NCI-H1417 treated with DMSO at 0.1 percent for 48 hours (cell line): ENCODE measurements around the gene UMODL1.
"Not testable (repeated sequence)": the region's sequence is repeated elsewhere in the genome, so short reads cannot be mapped to it uniquely, and the experiment has no call there.

Source experiments
- DNase-seq: peaks from one replicate; lab custom pipeline; 2025; lab: John Stamatoyannopoulos, UW

The UMODL1 gene

DNA sequence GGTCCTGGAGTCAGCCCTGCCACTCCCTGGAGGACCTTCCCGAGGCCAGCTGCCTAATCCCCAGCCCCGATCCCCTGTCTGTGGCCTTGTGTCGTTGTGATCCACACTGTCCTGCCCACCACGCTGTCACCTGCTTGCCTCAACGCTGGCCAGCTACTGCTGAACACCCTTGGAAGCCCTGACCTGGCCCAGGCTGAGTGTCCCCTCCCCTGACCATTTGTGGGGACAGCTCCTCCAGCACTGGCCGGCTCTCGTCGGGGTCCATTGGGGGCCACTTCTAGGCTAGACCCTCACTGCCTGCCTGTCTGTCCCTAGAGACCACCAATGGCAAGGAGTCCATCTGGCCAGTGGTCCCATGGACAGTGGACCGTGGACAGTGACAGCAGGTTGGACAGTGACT lies 12.0 kb upstream of the UMODL1 start:
- DNase-seq: no peak

DNA sequence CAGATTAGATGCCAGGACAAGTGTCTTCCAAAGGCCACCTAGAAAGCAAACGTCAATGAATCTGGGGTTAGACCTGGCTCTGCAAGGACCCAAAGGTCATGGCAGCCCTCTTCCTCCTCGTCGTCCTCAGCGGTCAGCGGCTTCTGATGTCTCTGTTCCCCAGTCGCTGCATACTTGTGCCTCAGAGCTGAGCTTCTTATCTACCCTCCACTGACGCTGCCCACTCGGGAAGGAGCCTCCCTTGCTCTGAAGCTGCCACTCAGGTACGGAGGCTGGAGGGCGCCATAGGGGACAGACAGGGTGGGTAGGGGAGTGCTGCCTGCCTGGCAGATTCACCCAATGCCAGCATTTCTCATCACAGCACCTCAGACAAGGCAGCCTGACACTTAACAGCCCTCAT lies 11.4 kb upstream of the UMODL1 start:
- no peak for DNase-seq

DNA sequence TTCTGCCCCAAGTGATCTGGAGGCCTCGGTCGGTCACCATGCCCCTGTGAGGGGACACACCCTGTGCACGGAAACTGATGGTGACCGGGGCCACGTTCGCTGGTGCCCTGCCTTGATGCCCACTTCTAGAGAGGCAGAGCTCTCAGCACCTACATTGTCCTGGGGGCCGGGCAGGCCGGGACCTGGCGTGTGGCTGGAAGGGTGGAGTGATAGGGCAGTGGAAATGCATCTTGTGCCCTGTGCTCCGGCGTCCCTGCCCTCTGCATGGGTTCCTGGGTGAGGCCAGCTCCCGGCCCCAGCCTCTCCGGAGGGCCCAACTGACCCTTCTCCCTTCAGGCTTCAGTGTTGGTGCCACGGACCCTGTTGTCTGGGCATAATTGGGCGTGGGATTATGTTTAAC lies 11.0 kb upstream of the UMODL1 start:
- no peak for DNase-seq

DNA sequence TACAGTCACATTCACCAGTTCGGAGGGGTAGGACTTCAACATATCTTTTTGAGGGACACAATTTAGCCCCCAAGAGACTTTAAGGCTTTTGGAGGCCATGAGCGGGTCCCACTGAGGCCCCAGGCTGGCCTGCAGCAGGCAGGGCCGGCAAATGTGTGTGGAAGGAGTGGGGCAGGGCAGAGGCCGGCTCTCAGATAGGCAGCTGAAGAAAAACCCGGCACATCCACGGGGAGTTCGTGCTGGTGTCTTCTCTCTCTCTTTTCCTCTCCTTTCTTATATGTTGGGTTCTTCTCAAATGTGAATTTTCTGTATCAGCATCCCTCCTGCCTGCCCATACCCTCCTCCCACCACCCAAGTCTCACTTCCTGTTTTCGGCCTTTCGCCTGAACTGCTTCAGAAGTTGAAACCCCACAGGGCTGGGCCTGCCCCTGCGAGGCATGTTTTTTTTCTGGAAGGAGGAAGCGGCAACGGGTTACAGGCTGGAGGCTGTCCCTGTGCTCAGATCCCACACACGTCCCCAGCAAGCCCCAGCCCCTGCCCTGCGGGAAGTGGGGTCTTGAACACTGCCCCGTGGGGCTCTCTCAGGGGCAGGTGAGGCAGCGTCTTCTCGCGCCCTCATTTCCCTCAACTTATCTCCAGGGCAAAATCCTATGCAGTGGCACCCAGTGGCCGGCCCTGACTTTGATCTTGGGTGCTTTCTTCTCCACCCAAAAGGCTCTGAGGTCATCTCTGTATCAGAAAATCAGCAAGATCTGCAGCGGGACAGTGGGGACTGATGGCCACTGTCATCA lies 9.7 kb upstream of the UMODL1 start:
- no peak for DNase-seq

DNA sequence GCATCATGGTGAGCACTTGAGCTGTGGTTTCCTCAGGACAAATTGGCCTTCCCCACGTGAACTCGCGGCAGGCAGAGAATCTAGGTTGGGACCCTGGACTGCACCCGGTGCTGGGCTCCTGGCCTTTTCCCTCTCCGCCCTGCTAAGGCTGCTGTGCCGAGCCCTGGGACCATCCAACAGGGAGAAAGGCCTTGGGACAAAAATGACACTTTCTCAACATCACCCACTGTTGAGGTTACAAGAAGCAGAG lies 9.2 kb upstream of the UMODL1 start:
- no peak for DNase-seq

DNA sequence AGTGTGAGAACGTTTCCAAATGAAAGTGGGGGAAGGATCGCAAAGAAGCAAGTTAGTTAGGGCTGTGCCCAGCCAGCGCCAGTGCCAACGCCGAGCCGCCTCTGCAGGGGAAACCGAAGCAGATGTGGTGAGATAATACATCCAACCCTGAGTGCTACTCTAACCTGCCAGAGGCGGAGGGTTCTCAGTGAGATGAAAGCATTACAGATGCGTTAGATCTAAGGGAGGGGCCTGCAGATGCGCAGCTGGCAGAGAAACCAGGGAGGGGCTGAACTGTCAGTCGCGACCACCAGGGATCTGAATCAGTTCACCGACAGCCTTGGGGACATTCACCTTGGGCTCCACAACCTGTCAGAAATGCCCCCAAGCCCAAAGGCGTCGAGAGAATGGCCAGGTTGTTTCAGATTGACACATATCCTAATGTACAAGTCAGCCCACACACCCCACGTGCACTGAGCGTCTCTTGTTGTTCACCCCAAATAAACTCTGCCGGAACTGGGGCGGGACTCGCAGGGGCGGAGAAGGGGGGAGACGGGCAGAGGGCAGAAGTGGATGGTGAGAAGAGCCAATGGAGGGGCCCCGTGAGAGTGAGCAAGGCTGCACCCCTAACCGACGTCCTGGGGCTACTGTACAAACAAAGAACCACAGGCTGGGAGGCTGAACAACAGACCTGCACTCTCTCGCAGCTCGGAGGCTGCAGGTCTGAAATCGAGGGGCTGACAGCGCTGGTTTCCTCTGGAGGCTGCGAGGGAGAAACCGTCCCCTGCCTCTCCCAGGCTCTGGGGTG lies 8.7 kb upstream of the UMODL1 start:
- no peak for DNase-seq

DNA sequence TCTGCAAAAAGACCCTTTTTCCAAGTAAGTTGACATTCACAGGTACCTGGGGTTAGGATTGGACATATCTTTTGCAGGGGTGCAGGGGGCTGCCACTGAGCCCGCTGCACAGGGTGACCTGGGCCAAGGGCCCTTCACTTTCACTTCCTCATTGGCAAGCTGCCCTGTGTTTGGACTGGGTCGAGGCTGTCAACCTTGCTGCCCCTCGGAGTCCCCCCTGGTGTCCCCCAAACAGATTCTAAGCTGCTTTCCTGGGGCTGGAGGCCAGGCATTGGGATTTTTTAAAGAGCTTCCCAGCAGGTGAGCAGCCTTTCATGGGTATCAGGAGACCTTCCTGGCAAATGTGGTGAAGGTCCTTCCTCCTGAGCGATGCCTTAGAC lies 7.9 kb upstream of the UMODL1 start:
- DNase-seq: no peak

DNA sequence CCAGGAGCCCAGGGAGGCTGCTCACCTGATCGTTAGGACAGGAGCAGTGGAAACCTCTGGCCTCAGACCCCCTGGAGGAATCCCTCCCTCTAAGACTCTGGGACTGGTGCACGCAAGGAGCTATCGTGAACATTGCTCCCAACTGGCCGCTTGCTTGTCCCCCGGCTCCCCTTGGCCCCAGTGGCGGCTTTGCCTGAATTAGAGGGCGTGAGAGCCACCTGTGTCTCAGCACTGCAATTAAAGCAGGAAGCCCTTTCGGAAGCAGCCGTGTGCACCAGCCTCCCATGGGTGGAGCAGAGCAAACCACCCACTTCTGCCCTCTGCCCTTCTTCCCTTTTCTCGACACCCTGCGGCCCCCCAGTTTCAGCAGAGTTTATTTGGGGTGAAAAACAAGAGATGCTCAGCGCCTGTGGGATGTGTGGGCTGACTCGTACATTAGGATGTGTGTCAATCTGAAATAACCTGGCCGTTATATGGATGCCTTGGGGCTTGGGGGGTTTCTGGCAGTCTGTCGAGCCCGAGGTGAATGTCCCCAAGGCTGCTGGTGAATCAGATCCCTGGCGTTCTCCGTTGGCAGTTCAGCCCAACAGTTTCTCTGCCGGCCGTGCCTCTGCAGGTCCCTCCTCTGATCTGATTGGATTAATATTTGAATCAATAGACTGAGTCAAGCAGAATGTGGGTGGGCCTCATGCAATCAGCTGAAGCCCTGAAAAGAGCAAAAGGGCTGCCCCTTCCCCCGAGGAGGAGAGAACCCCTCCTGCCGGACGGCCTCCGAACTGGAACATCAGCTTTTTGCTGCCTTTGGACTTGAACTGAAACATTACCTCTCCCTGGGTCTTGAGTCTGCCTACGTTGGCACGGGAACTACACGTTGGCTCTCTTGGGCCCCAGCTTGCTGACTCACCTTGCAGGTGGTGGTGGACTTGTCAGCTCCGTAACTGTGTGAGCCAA lies 7.3 kb upstream of the UMODL1 start:
- DNase-seq: no peak

DNA sequence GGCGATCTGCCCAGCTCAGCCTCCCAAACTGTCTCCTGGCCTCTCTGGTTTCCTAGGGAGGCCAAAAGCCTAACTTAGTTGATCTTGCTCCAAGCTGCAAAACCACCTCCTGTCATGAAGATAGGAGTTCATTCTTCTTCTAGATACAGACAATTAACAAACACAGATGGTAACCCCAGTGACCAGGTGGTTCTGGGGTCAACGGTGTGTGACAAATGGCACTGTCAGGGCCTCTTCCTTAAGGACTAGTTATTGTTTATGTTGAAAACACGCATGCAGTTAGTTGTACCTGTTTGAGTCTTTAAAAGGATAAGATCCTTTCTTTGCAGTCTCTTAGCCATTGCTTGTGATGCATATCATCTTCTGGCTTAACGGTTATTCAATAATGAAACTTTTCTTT lies 4.6 kb upstream of the UMODL1 start:
- no peak for DNase-seq

DNA sequence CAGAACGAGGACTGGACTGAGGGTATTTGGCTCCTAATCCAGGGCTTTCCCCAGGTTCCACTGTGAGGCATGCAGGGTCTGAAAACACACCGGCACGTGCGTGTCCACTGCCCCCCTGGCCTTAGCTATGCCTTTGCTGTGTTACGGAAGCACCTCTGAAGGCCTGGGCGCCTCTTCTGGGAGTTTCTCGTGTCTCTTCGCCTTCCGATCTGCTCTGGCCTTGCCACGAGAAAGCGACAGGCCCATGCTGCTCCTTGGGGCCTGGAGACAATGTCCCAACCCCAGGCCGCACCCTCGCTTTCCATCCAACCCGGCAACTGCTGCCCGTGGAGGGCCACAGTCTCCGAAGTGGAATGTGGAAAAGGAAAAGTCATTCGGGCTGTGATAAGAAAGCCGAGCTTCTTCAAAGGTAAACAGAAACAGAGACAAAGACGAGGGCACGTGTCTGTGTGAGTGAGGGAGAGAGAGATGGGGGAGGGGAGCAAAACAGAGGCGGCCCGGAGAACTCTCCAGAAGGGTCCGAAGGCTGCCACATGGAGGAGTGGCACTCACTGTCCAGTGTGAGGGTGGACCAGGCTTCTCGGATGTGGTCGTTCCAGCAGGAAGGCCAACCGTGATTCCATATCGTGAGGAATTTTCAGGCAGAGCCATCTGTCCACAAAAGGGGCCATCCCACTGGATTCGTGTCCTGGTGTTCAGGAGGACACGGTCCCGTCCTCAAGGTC lies 3.4 kb upstream of the UMODL1 start:
- no peak for DNase-seq

DNA sequence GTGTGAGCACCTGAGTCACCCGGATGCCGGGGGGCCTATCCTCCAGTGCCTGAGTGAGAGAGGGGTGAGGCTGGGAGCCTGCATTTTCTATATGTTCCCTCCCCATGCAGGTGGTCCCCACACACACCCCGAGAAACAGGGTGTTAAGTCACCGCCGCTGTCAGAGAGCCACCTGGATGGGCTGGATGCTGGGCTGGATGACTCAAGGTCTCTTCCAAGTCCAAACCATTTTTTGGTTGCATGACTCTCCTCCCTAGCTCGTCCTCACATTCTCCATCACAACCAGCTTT lies 2.9 kb upstream of the UMODL1 start:
- DNase-seq: no peak

DNA sequence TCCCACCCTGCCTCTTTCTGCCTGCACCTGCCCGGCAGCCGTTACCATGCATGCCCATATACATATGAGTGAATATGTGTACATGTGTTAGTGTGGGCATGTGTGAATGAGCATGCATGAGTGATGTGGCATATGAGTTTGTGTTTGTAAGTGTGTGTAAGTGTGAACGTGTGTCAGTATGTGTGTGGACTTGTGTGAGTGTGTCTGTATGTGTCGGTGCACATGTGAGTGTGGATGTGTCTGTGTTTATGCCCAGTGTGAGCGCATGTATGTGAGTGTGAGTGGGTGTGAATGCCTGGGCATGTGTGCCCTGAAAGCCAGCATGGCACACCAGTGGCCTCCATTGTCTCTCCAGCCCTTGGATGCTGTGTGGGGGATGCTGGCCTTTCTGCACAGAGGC lies 2.5 kb upstream of the UMODL1 start:
- DNase-seq: no peak

DNA sequence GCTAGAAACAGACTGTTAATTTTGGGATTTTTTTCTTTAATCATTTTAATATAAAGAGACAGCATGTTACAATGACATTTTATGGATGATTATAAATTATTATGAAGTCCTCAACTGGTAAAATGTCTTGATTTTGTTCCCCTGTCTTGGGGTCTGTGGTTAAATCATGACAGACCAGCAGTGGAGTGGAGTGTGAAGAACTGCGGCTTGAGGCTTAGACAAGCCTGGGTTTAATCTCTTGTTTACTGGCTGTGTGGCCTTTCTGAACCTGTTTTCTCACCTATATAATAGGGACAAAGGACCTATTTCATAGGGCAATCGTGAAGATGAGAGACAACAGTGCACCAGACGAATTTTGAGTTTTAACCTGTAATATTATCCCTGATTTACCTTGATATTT lies 1.8 kb upstream of the UMODL1 start:
- DNase-seq: no peak

DNA sequence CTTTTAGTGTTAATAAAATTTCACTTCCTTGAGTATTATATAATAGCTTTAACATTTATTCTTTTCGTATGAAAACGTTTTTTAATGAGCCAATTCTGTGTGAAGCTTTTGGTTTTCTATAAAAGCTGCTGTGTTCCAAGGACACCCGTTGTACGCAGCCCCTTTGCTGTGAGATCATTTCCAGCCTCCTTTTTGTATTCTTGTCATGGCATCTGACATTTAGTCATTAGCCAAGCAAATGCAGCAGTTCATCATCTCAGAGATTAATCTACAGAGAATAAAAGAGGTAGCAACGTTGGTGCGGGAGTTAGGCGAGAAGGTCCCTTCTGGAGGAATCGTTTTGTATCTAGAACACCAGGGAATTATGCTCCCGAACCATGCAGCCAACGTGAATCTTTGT lies 1.3 kb upstream of the UMODL1 start:
- no peak for DNase-seq

DNA sequence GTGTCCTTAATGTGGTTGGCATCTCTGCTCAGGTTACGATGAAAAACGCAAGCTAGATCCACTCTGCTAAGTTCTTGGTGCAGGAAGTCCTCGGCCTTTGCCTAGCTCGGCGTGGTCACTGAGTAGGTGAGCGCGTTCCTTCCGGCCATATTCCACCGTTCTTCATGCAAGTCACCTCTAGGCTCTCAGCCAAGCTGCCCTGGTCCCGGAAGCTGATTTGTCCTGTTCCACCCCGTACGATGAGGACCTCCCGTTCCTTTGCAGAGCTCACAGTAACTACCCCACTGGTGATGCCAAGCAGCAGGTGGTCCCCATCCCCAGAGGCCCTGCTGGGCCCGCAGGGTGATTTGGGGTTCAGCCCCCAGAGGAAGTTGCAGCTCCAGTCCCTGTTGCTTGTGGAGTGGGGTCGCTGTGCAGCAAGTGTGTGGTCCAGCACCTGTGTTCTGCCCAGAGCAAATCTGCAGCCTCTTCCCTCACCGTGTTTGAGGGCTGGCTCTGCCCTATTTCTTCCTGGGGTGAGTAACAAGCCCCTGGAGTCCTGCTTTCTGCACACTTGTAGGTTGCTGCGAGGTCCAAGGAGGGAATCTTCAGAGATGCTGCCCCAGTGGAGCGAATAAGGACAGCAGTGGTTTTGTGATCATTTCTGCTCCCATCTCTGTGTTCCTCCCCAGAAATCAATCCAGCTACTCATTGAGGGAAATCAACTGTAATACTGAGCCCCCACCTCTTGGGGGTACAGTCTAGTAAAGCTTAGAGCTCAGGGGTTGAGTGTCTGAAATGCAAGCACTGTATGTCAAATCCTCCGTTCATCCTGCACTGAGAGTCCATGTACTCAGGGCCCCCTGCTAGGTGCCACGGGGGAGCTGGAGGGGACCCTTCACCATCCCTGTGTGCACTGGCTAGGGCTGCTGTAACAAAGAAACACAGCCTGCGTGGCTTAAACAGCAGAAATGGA lies 2.3 kb downstream of the UMODL1 start:
- no peak for DNase-seq

DNA sequence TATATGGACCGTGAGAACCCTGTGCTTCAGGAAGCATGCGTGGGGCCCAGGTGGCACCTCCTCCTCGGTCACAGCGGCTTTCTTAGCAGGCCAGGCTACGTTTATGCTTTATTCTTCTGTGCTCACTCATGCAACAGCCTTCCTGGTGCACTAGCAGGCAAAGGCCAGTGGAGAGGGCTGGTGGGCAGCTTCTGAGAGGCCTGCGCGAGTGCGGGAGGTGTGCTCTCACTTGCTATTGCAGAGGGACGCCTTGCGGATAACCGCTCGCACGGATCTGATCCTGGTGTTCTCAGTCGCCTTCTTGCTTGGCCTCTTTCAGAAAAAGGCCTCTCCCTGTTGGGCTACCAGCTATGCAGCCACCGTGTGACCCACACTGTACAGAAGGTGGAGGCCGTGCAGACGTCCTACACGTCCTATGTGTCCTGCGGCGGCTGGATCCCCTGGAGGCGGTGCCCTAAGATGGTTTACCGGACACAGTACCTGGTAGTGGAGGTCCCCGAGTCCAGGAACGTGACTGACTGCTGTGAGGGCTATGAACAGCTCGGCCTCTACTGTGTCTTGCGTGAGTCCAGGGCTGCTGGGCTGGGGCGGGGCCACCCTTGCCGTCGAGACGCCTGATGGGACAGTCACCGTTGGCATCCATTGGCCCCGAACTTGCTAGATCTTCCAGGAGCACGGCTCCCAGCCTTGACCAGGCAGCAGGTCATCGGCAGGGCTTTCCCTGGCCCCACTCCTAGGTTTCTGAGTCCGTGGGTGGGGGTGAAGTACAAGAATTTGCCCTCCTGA lies 4.8 kb downstream of the UMODL1 start:
- DNase-seq: no peak

DNA sequence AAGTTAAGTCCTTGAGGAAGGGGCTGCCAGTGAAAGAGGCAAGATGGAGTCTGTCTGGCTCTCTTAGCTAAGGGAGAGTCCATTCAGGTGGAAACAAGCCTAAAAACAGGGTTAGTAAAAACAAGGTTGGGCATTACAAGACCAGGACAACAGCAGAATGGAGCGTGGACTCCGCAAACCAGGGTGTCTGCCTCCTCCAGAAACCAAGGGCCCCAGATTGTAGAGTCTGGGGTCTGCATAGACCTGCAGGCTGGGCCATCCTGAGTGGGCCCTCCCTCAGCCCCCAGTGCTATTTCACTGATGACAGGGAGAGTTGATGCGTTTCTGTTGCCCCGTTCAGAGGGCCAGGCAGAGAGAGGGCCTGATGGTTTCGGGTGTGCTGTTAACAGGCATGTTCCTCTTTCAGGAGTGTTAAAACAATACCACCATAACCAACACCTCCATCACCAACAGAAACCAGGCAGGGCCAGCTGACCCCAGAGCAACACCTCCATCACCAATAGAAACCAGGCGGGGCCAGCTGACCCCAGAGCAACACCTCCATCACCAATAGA lies 6.6 kb downstream of the UMODL1 start:
- not testable (repeated sequence) for DNase-seq

DNA sequence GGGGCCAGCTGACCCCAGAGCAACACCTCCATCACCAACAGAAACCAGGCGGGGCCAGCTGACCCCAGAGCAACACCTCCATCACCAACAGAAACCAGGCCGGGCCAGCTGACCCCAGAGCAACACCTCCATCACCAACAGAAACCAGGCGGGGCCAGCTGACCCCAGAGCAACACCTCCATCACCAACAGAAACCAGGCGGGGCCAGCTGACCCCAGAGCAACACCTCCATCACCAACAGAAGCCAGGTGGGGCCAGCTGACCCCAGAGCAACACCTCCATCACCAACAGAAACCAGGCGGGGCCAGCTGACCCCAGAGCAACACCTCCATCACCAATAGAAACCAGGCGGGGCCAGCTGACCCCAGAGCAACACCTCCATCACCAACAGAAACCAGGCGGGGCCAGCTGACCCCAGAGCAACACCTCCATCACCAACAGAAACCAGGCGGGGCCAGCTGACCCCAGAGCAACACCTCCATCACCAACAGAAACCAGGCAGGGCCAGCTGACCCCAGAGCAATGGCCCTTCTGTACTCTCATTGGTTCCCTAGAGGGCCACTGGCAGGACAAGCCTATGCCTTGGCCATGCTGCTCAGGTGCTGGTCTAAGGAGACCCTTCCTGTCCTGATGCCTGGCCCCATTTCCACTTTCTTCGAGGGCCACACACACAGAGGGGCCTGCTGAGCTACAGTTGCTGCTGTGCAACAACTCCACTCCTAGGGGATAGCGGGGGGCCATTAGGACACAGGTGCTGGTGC lies 7.3 kb downstream of the UMODL1 start:
- not testable (repeated sequence) for DNase-seq
